Hematopoietic multipotent progenitor cell treated with erythropoietin and hydrocortisone succinate and interleukin-3 and kit ligand, for 17 days (in vitro differentiated cells): ENCODE measurements around the gene PTPRM.

Source experiments
- DNase-seq: peaks from one replicate; pipeline ENCODE4 v3.0.0-alpha.2; 2015; ENCODE audit warnings: low spot score

Gene PTPRM

GRCh38 chr18:7856733-7857132 is 289.6 kb downstream of the PTPRM start:
- DNase-seq: no peak

DNA sequence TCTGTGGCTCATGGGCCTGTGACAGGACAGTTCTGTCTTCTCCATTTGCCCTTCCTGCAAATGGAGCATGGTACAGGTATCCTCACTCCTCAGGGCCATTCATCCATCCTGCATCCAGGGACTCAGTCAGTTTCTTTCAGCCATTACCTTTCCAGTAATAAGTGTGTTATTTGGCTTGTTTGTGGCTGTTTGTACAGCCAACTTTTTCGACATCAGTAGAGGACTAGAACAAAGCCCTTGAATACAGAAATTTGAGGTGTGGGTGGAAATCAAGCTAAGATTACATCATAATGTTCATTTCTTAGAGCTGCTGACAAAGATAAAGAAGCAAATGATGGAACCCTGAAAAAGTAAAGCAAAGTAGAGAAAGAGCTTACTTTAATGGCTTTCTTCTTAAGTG is 290.4 kb downstream of the PTPRM start:
- DNase-seq: no peak

DNA sequence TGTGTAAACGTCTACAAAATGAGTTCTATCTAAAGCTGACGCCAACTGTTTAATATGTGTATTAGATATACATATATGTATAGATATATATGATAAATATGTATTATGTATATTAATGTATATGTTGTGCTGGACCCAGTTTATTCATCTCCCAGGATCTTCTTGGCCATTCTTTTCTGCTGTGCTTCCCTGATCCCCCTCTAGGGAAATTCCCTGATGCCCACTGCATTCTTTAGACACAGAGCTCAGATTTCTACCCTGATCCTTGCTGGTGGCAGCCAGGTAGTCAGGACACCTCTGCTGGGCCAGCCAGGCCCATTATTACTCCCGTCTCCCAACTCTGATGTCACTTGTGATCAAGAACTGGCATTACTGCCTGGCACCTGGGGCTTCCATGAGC is 292.0 kb downstream of the PTPRM start:
- no peak for DNase-seq

GRCh38 chr18:7870266-7870665 is 303.1 kb downstream of the PTPRM start:
- no peak for DNase-seq

DNA sequence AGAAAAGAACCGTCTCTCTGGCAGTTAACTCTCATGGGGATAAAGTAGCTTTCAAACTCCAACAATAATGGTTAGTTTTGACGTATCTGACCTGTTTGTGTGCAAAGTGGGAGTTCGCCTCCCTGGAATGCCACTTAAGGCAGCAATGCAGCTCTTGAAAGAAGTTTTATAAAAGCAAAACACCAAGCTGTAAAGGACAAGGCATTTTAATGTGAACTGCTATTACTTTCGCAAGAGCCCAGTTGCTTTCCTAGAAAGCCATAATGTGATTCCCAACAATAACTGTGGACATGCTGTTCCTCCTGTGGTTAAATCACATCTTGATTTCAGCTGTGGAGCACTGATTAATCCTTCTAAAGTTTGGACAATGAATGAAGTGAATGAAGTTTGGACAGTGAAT is 303.7 kb downstream of the PTPRM start:
- DNase-seq: no peak

- no peak for DNase-seq
Measured at GRCh38 chr18:7871560-7872456, 304.7 kb downstream of the PTPRM start.

DNA sequence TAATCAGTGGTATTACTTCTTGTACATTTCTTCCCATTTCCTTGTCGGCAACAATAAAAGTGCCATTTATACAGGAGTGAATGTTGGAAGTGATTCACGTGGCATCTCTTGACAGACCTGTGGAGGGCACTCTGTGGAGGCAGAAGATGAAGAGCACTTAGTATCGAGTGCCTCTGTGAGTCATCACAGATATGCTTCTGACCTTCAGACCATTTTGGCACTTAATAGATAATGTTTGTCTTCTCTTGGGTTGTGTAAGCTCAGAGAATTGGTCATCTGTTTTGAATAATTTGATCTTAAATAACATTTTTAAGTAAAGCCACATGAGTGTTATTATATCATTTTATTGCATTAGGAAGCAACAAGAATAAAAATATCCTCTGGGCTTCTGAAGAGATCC is 305.5 kb downstream of the PTPRM start:
- no peak for DNase-seq

GRCh38 chr18:7873316-7873715 is 306.2 kb downstream of the PTPRM start:
- DNase-seq: no peak

DNA sequence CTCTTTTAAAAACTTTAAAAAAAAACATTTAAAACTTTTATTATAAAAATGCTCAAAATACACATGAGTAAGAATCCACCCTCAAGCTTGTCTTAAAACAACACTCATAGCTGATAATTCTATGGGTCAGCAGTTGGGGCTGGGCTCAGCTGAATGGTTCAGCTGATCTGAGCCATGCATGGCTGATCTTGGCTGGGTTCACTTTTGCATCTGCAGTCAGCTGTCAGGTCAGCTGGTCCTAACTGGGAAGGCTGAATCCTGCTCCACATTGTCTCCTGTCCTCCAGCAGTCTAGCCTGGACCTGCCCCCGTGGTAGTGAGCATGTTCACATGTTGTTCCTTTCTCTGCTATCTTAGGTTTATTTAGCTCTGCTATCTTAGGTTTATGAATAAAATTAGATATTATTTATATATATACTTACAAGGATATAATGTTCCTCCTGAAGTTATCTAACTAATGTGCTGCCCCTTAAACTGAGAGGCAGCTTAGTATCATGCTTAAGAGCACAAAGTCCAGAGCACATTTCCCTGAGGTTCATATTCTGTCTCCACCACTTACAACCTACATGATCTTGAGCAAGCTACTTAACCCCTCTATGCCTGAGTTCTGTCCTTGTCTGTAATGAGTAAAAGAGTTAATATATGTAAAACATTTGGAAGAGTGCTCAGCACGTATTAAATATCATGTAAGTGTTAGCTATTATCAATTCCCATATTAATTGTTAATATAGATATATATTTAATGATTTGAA is 309.4 kb downstream of the PTPRM start:
- DNase-seq: no peak

- DNase-seq: no peak
Measured at GRCh38 chr18:7877609-7878008, 310.5 kb downstream of the PTPRM start.

- no peak for DNase-seq
Measured at GRCh38 chr18:7878265-7879211, 311.4 kb downstream of the PTPRM start.

DNA sequence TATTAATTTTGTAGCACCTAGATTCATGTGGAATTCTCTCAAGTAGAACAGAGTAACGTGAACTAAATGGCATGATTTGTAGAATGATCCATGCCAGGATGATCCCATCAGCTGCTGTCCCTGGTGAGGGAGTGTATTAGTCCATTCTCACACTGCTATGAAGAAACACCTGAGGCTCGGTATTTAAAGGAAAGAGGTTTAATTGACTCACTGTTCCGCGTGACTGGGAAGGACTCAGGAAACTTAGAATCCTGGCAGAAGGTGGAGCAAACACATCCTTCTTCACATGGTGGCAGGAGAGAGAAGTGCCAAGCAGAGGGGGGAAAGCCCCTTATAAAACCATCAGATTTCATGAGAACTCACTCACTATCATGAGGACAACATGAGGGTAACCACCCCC is 312.6 kb downstream of the PTPRM start:
- no peak for DNase-seq

DNA sequence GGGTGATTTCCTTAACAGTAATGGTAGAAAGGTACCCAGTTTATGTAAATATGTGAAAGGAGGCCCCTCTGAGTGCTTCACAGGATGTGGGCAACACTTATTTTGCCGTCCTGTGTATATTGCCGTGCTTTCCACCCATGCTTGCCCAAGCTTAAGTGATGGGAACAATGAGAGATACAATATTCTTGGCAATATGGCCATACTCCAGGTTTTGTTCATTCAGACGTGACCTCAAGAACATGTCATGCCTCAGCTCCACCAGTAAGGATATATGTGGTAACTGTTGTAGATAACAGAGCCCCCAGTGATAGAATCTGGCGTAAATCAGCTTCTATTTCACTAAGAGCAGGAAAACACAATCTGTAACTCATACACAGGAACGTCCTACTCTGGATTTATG is 318.7 kb downstream of the PTPRM start:
- DNase-seq: no peak

DNA sequence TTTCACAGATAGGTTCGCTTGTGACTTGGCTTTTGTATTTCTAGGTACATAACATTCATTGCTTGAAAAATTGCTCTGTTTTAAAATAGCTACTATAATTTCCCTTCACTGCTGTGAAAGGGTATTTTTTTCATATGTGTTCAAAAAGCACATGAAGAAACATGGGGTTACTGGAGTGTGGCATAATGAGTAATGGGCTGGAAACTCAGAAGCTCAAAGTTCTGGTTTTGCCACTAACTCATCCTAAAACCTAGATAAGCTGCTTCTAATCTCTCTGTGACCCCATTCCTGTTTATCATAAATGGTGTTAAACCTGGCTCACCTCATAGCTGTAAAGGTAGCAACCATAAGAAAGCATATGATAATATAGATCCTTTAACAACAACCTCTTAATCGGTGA is 319.3 kb downstream of the PTPRM start:
- DNase-seq: no peak

GRCh38 chr18:7889515-7889914 is 322.4 kb downstream of the PTPRM start:
- no peak for DNase-seq

GRCh38 chr18:7890075-7890474 is 323.0 kb downstream of the PTPRM start:
- no peak for DNase-seq

- no peak for DNase-seq
Measured at GRCh38 chr18:7892556-7892955, 325.4 kb downstream of the PTPRM start.

DNA sequence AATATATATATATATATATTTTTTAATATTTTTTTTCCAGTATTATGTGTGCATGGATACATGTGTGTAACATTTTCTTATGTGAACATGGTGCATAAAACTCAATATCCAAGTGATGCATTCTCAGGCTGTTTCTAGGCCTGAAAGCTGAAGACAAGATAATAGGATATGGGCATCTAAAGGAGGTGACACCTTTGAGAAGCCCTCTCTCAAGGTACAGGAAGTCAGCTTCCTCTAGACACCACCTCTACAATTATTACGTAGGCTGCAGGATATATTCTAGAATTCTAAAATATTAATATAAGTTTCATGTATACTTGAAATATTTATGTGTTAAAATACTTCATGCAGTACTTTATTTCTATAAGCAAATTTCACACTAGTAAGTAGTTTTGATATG is 327.5 kb downstream of the PTPRM start:
- no peak for DNase-seq

- no peak for DNase-seq
Measured at GRCh38 chr18:7895346-7895745, 328.2 kb downstream of the PTPRM start.

- DNase-seq: no peak
Measured at GRCh38 chr18:7896161-7896560, 329.0 kb downstream of the PTPRM start.

- DNase-seq: no peak
Measured at GRCh38 chr18:7896805-7897518, 329.8 kb downstream of the PTPRM start.

DNA sequence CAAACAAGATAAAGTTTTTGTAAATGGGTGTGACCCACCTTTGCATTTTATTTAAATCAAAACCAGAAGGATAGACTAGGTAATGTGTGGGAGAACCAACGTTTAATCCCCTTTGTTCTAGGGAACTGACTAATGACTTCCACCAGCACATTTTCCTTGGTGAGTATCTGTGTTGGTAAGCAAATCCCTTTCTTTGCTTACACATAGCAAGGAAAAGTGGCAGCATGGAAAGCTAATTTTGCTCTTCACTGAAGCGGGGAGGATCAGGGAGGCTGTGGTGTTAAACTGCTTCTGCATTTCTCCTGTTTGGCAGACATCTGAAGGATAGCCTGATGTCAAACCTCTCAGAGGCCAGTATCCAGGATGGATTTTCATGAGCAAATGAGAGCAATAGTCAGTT is 331.1 kb downstream of the PTPRM start:
- DNase-seq: no peak
